CD14-positive monocyte (primary cell): ENCODE measurements around the gene MEGF6. TPM values are rescaled to one million over a fixed set of nuclear protein-coding genes. Genes with fewer than 3 reads are reported as not detected.

Experiments used
- DNase-seq, 3 donors: peaks; one replicate each; pipeline ENCODE4 v3.0.0-alpha.2; 2011 to 2022
- H2AFZ ChIP-seq: 2 replicates; pipeline ENCODE4 v1.6.0; 2012; ENCODE audit warnings: mild to moderate bottlenecking, low read depth, low read length, inconsistent platforms; ENCODE audit not compliant: insufficient read depth, poor library complexity, severe bottlenecking
- H3K27ac ChIP-seq, 2 donors: 1 replicate in 1 of 2; 2 replicates in 1 of 2; pipeline ENCODE4 v1.5.1; 2012 to 2013; ENCODE audit warnings: low read length in 2 of 2, control low read depth in 1 of 2, inconsistent platforms in 1 of 2, low read depth in 1 of 2, mild to moderate bottlenecking in 1 of 2
- H3K27me3 ChIP-seq, 2 donors: one replicate each; pipeline versions ENCODE4 v1.6.0 to v1.6.1; 2011 to 2013; ENCODE audit warnings: low read length in 2 of 2; ENCODE audit not compliant: control insufficient read depth in 2 of 2, insufficient read depth in 2 of 2
- H3K36me3 ChIP-seq, 2 donors: replicated peaks in 1 of 2; 1 replicate in 1 of 2; 2 replicates in 1 of 2; pipeline versions ENCODE4 v1.5.1 to v1.6.1; 2012 to 2013; ENCODE audit warnings: low read length in 2 of 2, control low read depth in 1 of 2, inconsistent platforms in 1 of 2, mild to moderate bottlenecking in 1 of 2; ENCODE audit not compliant: insufficient read depth in 2 of 2, control insufficient read depth in 1 of 2
- H3K4me1 ChIP-seq, 2 donors: 1 replicate in 1 of 2; 2 replicates in 1 of 2; pipeline versions ENCODE4 v1.5.1 to v1.6.1; 2012 to 2013; ENCODE audit warnings: low read length in 2 of 2, control low read depth in 1 of 2, inconsistent platforms in 1 of 2, mild to moderate bottlenecking in 1 of 2, moderate library complexity in 1 of 2; ENCODE audit not compliant: insufficient read depth in 2 of 2, control insufficient read depth in 1 of 2
- H3K4me2 ChIP-seq: replicated peaks from 2 replicates; pipeline ENCODE3; 2012; ENCODE audit warnings: low read length, moderate library complexity, mild to moderate bottlenecking; ENCODE audit not compliant: poor library complexity, severe bottlenecking; ENCODE audit errors: extremely low read depth
- H3K4me3 ChIP-seq, 3 experiments: fragments of 200-600 bp in 1 of 3; sonication (generic) in 1 of 3; replicated peaks in 1 of 3; 1 replicate in 2 of 3; 2 replicates in 1 of 3; pipeline ENCODE4 v1.5.1; 2011 to 2013; ENCODE audit warnings: low read length in 3 of 3, mild to moderate bottlenecking in 3 of 3, control low read depth in 2 of 3, low read depth in 2 of 3, inconsistent platforms in 1 of 3, moderate library complexity in 1 of 3
- H3K79me2 ChIP-seq: 2 replicates; pipeline ENCODE4 v1.6.0; 2012; ENCODE audit warnings: mild to moderate bottlenecking, control low read depth, inconsistent platforms, low read length, moderate library complexity; ENCODE audit not compliant: insufficient read depth
- H3K9ac ChIP-seq: 2 replicates; pipeline ENCODE4 v1.6.0; 2017; ENCODE audit warnings: low read length, mild to moderate bottlenecking; ENCODE audit not compliant: insufficient read depth, poor library complexity, severe bottlenecking
- H3K9me3 ChIP-seq, 2 donors: replicated peaks in 1 of 2; 1 replicate in 1 of 2; 2 replicates in 1 of 2; pipeline versions ENCODE4 v1.5.1 to v1.6.1; 2012 to 2013; ENCODE audit warnings: low read length in 2 of 2, control low read depth in 1 of 2; ENCODE audit not compliant: control insufficient read depth in 1 of 2, insufficient read depth in 1 of 2
- H4K20me1 ChIP-seq: 2 replicates; pipeline ENCODE4 v1.6.0; 2012; ENCODE audit warnings: mild to moderate bottlenecking, low read length, control low read depth, moderate library complexity; ENCODE audit not compliant: insufficient read depth
- H3K27ac Mint-ChIP-seq, 7 donors: one replicate each; pipeline ENCODE4 v1.8.0; 2020; ENCODE audit warnings: mild to moderate bottlenecking in 7 of 7, mixed read lengths in 7 of 7, moderate library complexity in 6 of 7, inconsistent platforms in 2 of 7
- H3K27me3 Mint-ChIP-seq, 3 donors: one replicate each; pipeline ENCODE4 v1.8.0; 2021 to 2022; ENCODE audit warnings: low read depth in 3 of 3, mild to moderate bottlenecking in 3 of 3, mixed read lengths in 3 of 3, moderate library complexity in 3 of 3, inconsistent platforms in 1 of 3
- H3K36me3 Mint-ChIP-seq, 2 donors: one replicate each; pipeline ENCODE4 v1.8.0; 2020; ENCODE audit warnings: mixed read lengths in 2 of 2, inconsistent platforms in 1 of 2, mild to moderate bottlenecking in 1 of 2
- H3K4me1 Mint-ChIP-seq: one replicate; pipeline ENCODE4 v1.8.0; 2020; ENCODE audit warnings: mild to moderate bottlenecking, mixed read lengths
- H3K4me3 Mint-ChIP-seq, 2 donors: one replicate each; pipeline ENCODE4 v1.8.0; 2020; ENCODE audit warnings: mild to moderate bottlenecking in 2 of 2, mixed read lengths in 2 of 2, moderate library complexity in 1 of 2
- H3K9me3 Mint-ChIP-seq, 7 donors: one replicate each; pipeline ENCODE4 v1.8.0; 2020 to 2022; ENCODE audit warnings: mixed read lengths in 7 of 7, mild to moderate bottlenecking in 6 of 7, moderate library complexity in 6 of 7, inconsistent platforms in 2 of 7
- CTCF ChIP-seq: fragments of 200-600 bp; IDR thresholded peaks from one replicate; pipeline ENCODE4 v1.8.0; 2022; ENCODE audit warnings: antibody characterized with exemption, mild to moderate bottlenecking
- WGBS: methylation state at CpG from one replicate; pipeline ENCODE4 v1.1.5; 2013; ENCODE audit warnings: missing lambda C conversion rate; ENCODE audit not compliant: insufficient coverage; 5-methylcytosine and 5-hydroxymethylcytosine counted together
- intact Hi-C, 2 donors: fragments of 100-400 bp; cut with micrococcal nuclease; formaldehyde crosslinking; loops; one replicate each; pipeline versions ENCODE4 v1.15.0 to v1.15.1; 2023
- polyA plus RNA-seq, 3 donors: library from polyadenylated mRNA; depleted of rRNA in 1 of 3; unstranded in 2 of 3; stranded (reverse) in 1 of 3; fragments of 300-500 nt in 2 of 3; fragments of >200 nt in 1 of 3; fragmentation: Illumina TruSeq in 2 of 3; gene quantifications; 1 replicate in 2 of 3; 2 replicates in 1 of 3; pipeline ENCODE4 v1.2.3, GENCODE V29; 2012 to 2021

MEGF6 gene
- polyA plus RNA-seq, 3 donors, result 0.39 to 3.8 (median 1.2) TPM

- peaks cover 0 to 5% of the 10 kb centered on the region in 2 donors for H3K9me3 ChIP-seq
- no peak overlapping the region for H2AFZ ChIP-seq
- H3K4me2 ChIP-seq, result no peak overlapping the region
Observed at GRCh38 chr1:3656450-3657095, 45.3 kb upstream of the MEGF6 start.

More at GRCh38 chr1:3656450-3657095, 45.3 kb upstream of the MEGF6 start:
- TF ChIP-seq CTCF, result no peak
- peaks cover 0 to 4% (median 0%) of the 10 kb centered on the region in 7 donors for H3K9me3 Mint-ChIP-seq
- peak overlapping the region in 1 of 2 donors; percentile 32 for H3K4me3 Mint-ChIP-seq
- no peak overlapping the region for H3K27ac Mint-ChIP-seq
- Histone ChIP-seq H3K27me3 (peaks cover 22 to 57% of the 10 kb centered on the region in 2 donors), H3K79me2 (no peaks in the 10 kb centered on the region), H3K36me3 (no peaks in the 10 kb centered on the region), H3K9ac (no peak overlapping the region), H3K4me3 (no peak overlapping the region), H3K27ac (no peak overlapping the region), H3K4me1 (peaks cover 8 to 17% of the 10 kb centered on the region in 2 donors), H4K20me1 (no peaks in the 10 kb centered on the region)
- intact Hi-C loops, result loop anchor here in 1 of 2 donors (10.0 kb wide), 1 partner anchor 238 kb away; no protein-coding TSS in a partner anchor
- no peaks in the 10 kb centered on the region for H3K36me3 Mint-ChIP-seq
- no peak for DNase-seq
- H3K27me3 Mint-ChIP-seq, result peaks cover 44 to 71% (median 52%) of the 10 kb centered on the region in 3 donors
- 87% methylated on average over 12 of the region's 13 CpGs for WGBS
- peaks cover 4% of the 10 kb centered on the region for H3K4me1 Mint-ChIP-seq
